H1 (cell line): ENCODE data around the gene KRT75. TPM values are rescaled to one million over a fixed set of nuclear protein-coding genes. Genes with fewer than 3 reads are reported as not detected.

ENCODE experiments used
- CHD7 ChIP-seq: fragments of 300-600 bp; sonication (generic); IDR thresholded peaks from 2 replicates; pipeline ENCODE4 v1.7.1; 2012; ENCODE audit warnings: low read length, moderate library complexity, mild to moderate bottlenecking, inconsistent platforms; ENCODE audit not compliant: insufficient replicate concordance
- HDAC2 ChIP-seq, 2 experiments: fragments of 300-600 bp in 1 of 2; sonication (generic) in 1 of 2; IDR thresholded peaks; 2 replicates each; pipeline ENCODE4 v1.6.1; 2011 to 2012; ENCODE audit warnings: low read depth in 2 of 2, low read length in 2 of 2, mild to moderate bottlenecking in 2 of 2, moderate library complexity in 2 of 2, borderline replicate concordance in 1 of 2, inconsistent platforms in 1 of 2
- MAFK ChIP-seq: IDR thresholded peaks from 2 replicates; pipeline ENCODE4 v1.6.1; 2012; ENCODE audit warnings: low read depth, mild to moderate bottlenecking, improper control_type of control experiment, low read length
- SIRT6 ChIP-seq: IDR thresholded peaks from one replicate; pipeline ENCODE4 v1.7.1; 2012; ENCODE audit warnings: low read length, inconsistent platforms
- SUZ12 ChIP-seq: fragments of 200-600 bp; sonication (generic); IDR thresholded peaks from 2 replicates; pipeline ENCODE4 v1.6.1; 2012; ENCODE audit warnings: mild to moderate bottlenecking, inconsistent platforms, low read length, moderate library complexity, mixed read lengths
- TBP ChIP-seq: IDR thresholded peaks from 2 replicates; pipeline ENCODE4 v1.6.1; 2011; ENCODE audit warnings: low read depth, low read length, improper control_type of control experiment
- polyA plus RNA-seq, 7 experiments: library from polyadenylated mRNA; depleted of rRNA in 3 of 7; stranded (reverse) in 5 of 7; unstranded in 2 of 7; fragments of >200 nt in 5 of 7; fragments of 200-250 nt in 2 of 7; gene quantifications; 1 replicate in 5 of 7; 2 replicates in 1 of 7; 4 replicates in 1 of 7; pipeline versions ENCODE4 v1.2.1 to v1.2.3, GENCODE V29; 2011 to 2013; ENCODE audit warnings: missing spikeins in 2 of 7, mixed read lengths in 2 of 7
- total RNA-seq: library from RNA; stranded (reverse); fragmentation: NEBNext Ultra II Directional; extraction: Animal tissue kit (Norgen Biotek cat#: 25700); gene quantifications from 2 replicates; pipeline ENCODE4 v1.2.1, GENCODE V29; 2021

Gene KRT75
- total and polyA plus RNA-seq, 2 of the 8 experiments (the other 6 are each of a cell fraction or from before 2014, with no cell fraction given), result not detected

GRCh38 chr12:52448228-52448627 is 14.1 kb upstream of the KRT75 start (continued):
- TF ChIP-seq CHD7, result no peak
- no peak for TF ChIP-seq MAFK
- no peak for TF ChIP-seq SIRT6
- no peak for TF ChIP-seq HDAC2 (IDR thresholded peaks at IDR 0.05; ENCODE audit: borderline replicate concordance in 1 of 2, low read depth in 2 of 2, low read length in 2 of 2)
- TF ChIP-seq SUZ12, result no peak
- TF ChIP-seq TBP, result no peak
